Progenitor cell of endocrine pancreas (in vitro differentiated cells): ENCODE measurements around the gene COLEC12. TPM values are rescaled to one million over a fixed set of nuclear protein-coding genes. Genes with fewer than 3 reads are reported as not detected.
A peak's percentile ranks its signal among the peaks of the same experiment; 100 is the strongest.

Source experiments
- DNase-seq: peaks from one replicate; pipeline ENCODE4 v3.0.0; 2021; ENCODE audit warnings: low spot score; ENCODE audit not compliant: unreplicated experiment
- H3K27ac Mint-ChIP-seq: 2 replicates; pipeline ENCODE4 v1.8.0; 2021; ENCODE audit warnings: mild to moderate bottlenecking, moderate library complexity, mixed read lengths
- H3K27me3 Mint-ChIP-seq: 2 replicates; pipeline ENCODE4 v1.8.0; 2021; ENCODE audit warnings: mixed read lengths
- H3K36me3 Mint-ChIP-seq: 2 replicates; pipeline ENCODE4 v1.8.0; 2022; ENCODE audit warnings: mixed read lengths; ENCODE audit not compliant: insufficient read depth
- H3K4me1 Mint-ChIP-seq: 2 replicates; pipeline ENCODE4 v1.8.0; 2021; ENCODE audit warnings: low read depth, mixed read lengths
- H3K4me3 Mint-ChIP-seq: 2 replicates; pipeline ENCODE4 v1.8.0; 2021; ENCODE audit warnings: low read depth, mild to moderate bottlenecking, moderate library complexity, mixed read lengths
- H3K9me3 Mint-ChIP-seq: 2 replicates; pipeline ENCODE4 v1.8.0; 2021; ENCODE audit warnings: low read depth, mixed read lengths
- CTCF ChIP-seq: fragments of 200-600 bp; sonication (generic); IDR thresholded peaks from one replicate; pipeline ENCODE4 v1.5.0; 2021; ENCODE audit warnings: antibody characterized with exemption, mild to moderate bottlenecking; ENCODE audit not compliant: unreplicated experiment
- total RNA-seq: library from RNA; stranded (reverse); gene quantifications from 2 replicates; pipeline ENCODE4 v1.2.1, GENCODE V29; 2021

Gene COLEC12
- total RNA-seq, 1 donor from 2014 or later = 0.55 TPM

GRCh38 chr18:490624-491023 is 9.9 kb downstream of the COLEC12 start:
- Mint-ChIP-seq H3K4me1 (peaks cover 5% of the 10 kb centered on the region), H3K27me3 (peaks cover 8% of the 10 kb centered on the region), H3K27ac (no peak overlapping the region), H3K36me3 (no peaks in the 10 kb centered on the region), H3K9me3 (peaks cover 7% of the 10 kb centered on the region), H3K4me3 (no peak overlapping the region)
- TF ChIP-seq CTCF = no peak
- no peak for DNase-seq

- DNase-seq = no peak
- H3K4me1 Mint-ChIP-seq = peaks cover 5% of the 10 kb centered on the region
- H3K9me3 Mint-ChIP-seq = peaks cover 7% of the 10 kb centered on the region
- H3K27me3 Mint-ChIP-seq = peaks cover 4% of the 10 kb centered on the region
- no peaks in the 10 kb centered on the region for H3K36me3 Mint-ChIP-seq
- no peak overlapping the region for H3K4me3 Mint-ChIP-seq
- no peak for TF ChIP-seq CTCF
- no peak overlapping the region for H3K27ac Mint-ChIP-seq
Measured at GRCh38 chr18:490024-490366, 10.5 kb downstream of the COLEC12 start.

- DNase-seq = no peak
- H3K4me3 Mint-ChIP-seq = no peak overlapping the region
Measured at GRCh38 chr18:489244-490023, 11.1 kb downstream of the COLEC12 start.

GRCh38 chr18:486929-487740 is 13.4 kb downstream of the COLEC12 start:
- no peak for DNase-seq
- H3K4me3 Mint-ChIP-seq = no peak overlapping the region

More at GRCh38 chr18:489244-490023, 11.1 kb downstream of the COLEC12 start:
- peaks cover 7% of the 10 kb centered on the region for H3K9me3 Mint-ChIP-seq
- H3K36me3 Mint-ChIP-seq = no peaks in the 10 kb centered on the region
- peaks cover 3% of the 10 kb centered on the region for H3K27me3 Mint-ChIP-seq
- H3K4me1 Mint-ChIP-seq = peaks cover 5% of the 10 kb centered on the region
- no peak for TF ChIP-seq CTCF
- H3K27ac Mint-ChIP-seq = peak overlapping the region; percentile 14

More at GRCh38 chr18:486929-487740, 13.4 kb downstream of the COLEC12 start:
- no peak overlapping the region for H3K27ac Mint-ChIP-seq
- no peaks in the 10 kb centered on the region for H3K36me3 Mint-ChIP-seq
- peaks cover 7% of the 10 kb centered on the region for H3K9me3 Mint-ChIP-seq
- no peak for TF ChIP-seq CTCF
- H3K27me3 Mint-ChIP-seq = peaks cover 3% of the 10 kb centered on the region
- peaks cover 5% of the 10 kb centered on the region for H3K4me1 Mint-ChIP-seq
